ENCODE results near the gene MOCOS. TPM values are rescaled to one million over a fixed set of nuclear protein-coding genes. Genes with fewer than 3 reads are reported as not detected.
"Not testable (repeated sequence)": the region's sequence is repeated elsewhere in the genome, so short reads cannot be mapped to it uniquely, and the experiment has no call there.

Gene MOCOS
- total and polyA plus RNA-seq, 4 experiments from 2014 or later, result 0.06 to 0.12 TPM; not detected in 2

DNA sequence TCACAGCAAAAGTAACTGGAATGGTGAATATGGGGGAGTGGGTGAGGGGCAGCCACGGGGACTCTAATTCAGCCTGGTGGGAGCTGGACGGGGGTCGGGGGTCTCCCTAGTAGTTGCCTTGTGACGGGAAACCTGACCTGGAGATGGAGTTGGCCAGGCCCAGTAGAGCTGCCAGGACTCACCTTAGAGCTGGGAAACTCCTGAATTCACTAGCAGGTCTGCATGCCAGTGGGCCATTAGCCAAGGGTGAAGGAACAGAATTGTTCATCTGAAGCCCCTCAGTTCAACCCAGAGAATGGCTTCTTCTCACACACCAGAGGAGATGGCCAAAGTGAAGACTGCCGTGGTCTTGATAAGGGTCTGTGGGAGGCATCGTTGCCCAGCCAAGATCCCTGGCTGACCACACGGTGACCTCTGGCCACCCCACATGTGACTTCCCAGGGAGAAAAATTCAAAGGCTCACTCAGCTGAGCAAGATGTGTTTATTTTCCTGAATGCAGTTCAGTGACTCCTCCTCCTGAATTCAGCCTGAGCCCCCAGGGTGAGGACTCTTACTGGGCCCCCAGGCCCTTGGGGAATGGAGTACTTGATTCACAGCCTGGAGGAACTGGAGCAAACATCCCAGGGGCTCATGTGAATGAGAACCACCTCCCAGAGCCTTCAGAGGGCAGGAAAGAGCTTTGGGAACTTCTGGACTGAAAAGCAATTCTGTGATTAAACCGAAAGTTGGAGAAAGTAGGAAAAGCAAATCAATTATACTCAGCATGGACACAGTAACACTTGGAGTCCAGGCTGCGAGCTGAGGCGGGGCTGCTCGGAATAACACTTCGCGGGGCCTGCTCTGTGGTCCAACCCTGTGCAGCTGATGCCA, 25.2 kb downstream of the MOCOS start:
- no peak for DNase-seq
- Histone ChIP-seq H3K36me3 (ENCODE audit: insufficient read depth, low read length) (no peaks in the 10 kb centered on the region), H3K27ac (ENCODE audit: low read depth, low read length) (no peak overlapping the region), H3K4me1 (ENCODE audit: insufficient read depth, low read length) (no peaks in the 10 kb centered on the region), H3K27me3 (ENCODE audit: insufficient read depth, low read length) (no peaks in the 10 kb centered on the region), H3K9me3 (ENCODE audit: control insufficient read depth in 1 of 2, low read length in 2 of 2) (no peaks in the 10 kb centered on the region), H3K4me3 (ENCODE audit: low read length in 2 of 2) (no peak overlapping the region)
- Mint-ChIP-seq H3K4me1 (no peaks in the 10 kb centered on the region), H3K36me3 (no peaks in the 10 kb centered on the region), H3K27ac (no peak overlapping the region), H3K9me3 (peaks cover 0 to 5% (median 0%) of the 10 kb centered on the region in 8 donors), H3K27me3 (no peaks in the 10 kb centered on the region), H3K4me3 (no peak overlapping the region)
- ChIA-PET POLR2A (ENCODE audit: partially characterized antibody) (no interaction called here), CTCF (ENCODE audit: partially characterized antibody) (interaction anchor here (1.1 kb wide), 1 partner anchor 117 kb away, joined by 3 read pairs; no protein-coding TSS in a partner anchor)
- intact Hi-C loops (cut with micrococcal nuclease), result no loop called here

DNA sequence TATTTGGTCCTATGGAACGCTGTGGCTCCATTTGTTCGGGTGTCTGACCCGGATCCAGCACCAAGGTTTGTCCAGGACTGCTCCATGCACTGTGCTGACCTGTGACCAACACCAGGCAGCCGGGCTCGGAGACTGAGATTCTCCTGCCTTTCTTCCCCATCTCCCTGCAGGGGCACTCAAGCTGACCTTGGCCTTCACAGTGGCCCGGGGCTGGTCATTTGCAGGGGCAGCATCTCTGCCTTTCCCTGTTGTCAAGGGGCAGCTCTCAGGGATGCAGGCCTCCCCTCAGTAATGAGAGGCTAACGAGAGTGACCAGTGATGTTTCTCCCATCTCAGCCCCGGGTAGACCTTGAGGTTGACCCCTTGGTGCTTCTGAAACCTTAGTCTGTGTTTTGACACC, 27.5 kb downstream of the MOCOS start:
- peaks cover 0 to 1% of the 10 kb centered on the region in 2 donors for H3K27me3 Mint-ChIP-seq
- Histone ChIP-seq H3K9me3 (ENCODE audit: control insufficient read depth in 1 of 2, low read length in 2 of 2) (no peaks in the 10 kb centered on the region), H3K27me3 (ENCODE audit: insufficient read depth, low read length) (no peaks in the 10 kb centered on the region), H3K4me3 (ENCODE audit: low read length in 2 of 2) (no peak overlapping the region), H3K4me1 (ENCODE audit: insufficient read depth, low read length) (no peaks in the 10 kb centered on the region), H3K27ac (ENCODE audit: low read depth, low read length) (no peak overlapping the region), H3K36me3 (ENCODE audit: insufficient read depth, low read length) (no peaks in the 10 kb centered on the region)
- POLR2A ChIA-PET (ENCODE audit: partially characterized antibody), result no interaction called here
- no peaks in the 10 kb centered on the region for H3K4me1 Mint-ChIP-seq
- CTCF ChIA-PET (ENCODE audit: partially characterized antibody), result no interaction called here
- no peaks in the 10 kb centered on the region for H3K36me3 Mint-ChIP-seq
- no peak overlapping the region for H3K4me3 Mint-ChIP-seq
- no peak overlapping the region for H3K27ac Mint-ChIP-seq
- no peak for DNase-seq
- no peaks in the 10 kb centered on the region for H3K9me3 Mint-ChIP-seq
- intact Hi-C loops (cut with micrococcal nuclease), result no loop called here

DNA sequence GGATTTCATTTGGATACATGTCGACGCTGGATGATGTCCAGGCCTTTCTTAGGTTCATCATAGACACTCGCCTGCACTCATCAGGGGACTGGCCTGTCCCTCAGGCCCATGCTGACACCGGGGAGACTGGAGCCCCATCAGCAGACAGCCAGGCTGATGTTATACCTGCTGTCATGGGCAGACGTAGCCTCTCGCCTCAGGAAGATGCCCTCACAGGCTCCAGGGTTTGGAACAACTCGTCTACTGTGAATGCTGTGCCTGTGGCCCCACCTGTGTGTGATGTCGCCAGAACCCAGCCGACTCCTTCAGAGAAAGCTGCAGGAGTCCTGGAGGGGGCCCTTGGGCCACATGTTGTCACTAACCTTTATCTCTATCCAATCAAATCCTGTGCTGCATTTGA, 28.3 kb downstream of the MOCOS start:
- no peak for DNase-seq
- no peak overlapping the region for H3K4me3 Mint-ChIP-seq
- no peak overlapping the region for H3K4me3 ChIP-seq (ENCODE audit: low read length in 2 of 2)
- peaks cover 2% of the 10 kb centered on the region in 2 donors for H3K27me3 Mint-ChIP-seq
- no peaks in the 10 kb centered on the region for H3K9me3 ChIP-seq (ENCODE audit: control insufficient read depth in 1 of 2, low read length in 2 of 2)
- H3K9me3 Mint-ChIP-seq, result no peaks in the 10 kb centered on the region
- no peaks in the 10 kb centered on the region for H3K4me1 ChIP-seq (ENCODE audit: insufficient read depth, low read length)
- CTCF ChIA-PET (ENCODE audit: partially characterized antibody), result no interaction called here
- H3K4me1 Mint-ChIP-seq, result no peaks in the 10 kb centered on the region
- no peak overlapping the region for H3K27ac ChIP-seq (ENCODE audit: low read depth, low read length)
- no peaks in the 10 kb centered on the region for H3K27me3 ChIP-seq (ENCODE audit: insufficient read depth, low read length)
- H3K36me3 ChIP-seq (ENCODE audit: insufficient read depth, low read length), result no peaks in the 10 kb centered on the region
- intact Hi-C loops (cut with micrococcal nuclease), result no loop called here
- H3K36me3 Mint-ChIP-seq, result no peaks in the 10 kb centered on the region
- H3K27ac Mint-ChIP-seq, result no peak overlapping the region
- POLR2A ChIA-PET (ENCODE audit: partially characterized antibody), result no interaction called here

DNA sequence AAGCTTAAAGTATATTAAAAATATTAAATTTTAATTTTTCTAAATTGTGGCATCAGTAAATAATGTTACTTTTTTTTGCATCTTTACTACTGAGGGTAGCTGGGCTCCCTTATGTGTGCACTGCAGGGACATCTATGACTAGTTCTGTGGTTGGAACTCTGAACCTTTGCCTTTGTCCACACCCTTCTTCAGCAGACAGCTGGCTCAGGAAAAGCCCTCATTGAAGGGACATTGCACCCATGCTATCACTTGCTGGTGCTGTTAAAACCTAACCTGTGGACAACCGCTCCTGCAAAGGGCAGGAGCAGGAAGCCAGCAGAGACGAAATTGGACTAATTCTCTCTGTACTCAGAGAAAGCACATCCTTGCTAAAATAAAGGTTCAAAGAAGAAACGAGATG, 30.1 kb downstream of the MOCOS start:
- Mint-ChIP-seq H3K27me3 (peaks cover 2% of the 10 kb centered on the region in 2 donors), H3K9me3 (peaks cover 0 to 2% (median 0%) of the 10 kb centered on the region in 8 donors), H3K36me3 (no peaks in the 10 kb centered on the region), H3K4me1 (no peaks in the 10 kb centered on the region), H3K4me3 (no peak overlapping the region), H3K27ac (no peak overlapping the region)
- Histone ChIP-seq H3K27me3 (ENCODE audit: insufficient read depth, low read length) (no peaks in the 10 kb centered on the region), H3K27ac (ENCODE audit: low read depth, low read length) (no peak overlapping the region), H3K4me3 (ENCODE audit: low read length in 2 of 2) (no peak overlapping the region), H3K4me1 (ENCODE audit: insufficient read depth, low read length) (no peaks in the 10 kb centered on the region), H3K9me3 (ENCODE audit: control insufficient read depth in 1 of 2, low read length in 2 of 2) (no peaks in the 10 kb centered on the region), H3K36me3 (ENCODE audit: insufficient read depth, low read length) (no peaks in the 10 kb centered on the region)
- POLR2A ChIA-PET (ENCODE audit: partially characterized antibody), result no interaction called here
- DNase-seq, result no peak
- intact Hi-C loops (cut with micrococcal nuclease), result no loop called here
- CTCF ChIA-PET (ENCODE audit: partially characterized antibody), result interaction anchor here (1.4 kb wide), 1 partner anchor 9 kb away, joined by 3 read pairs; no protein-coding TSS in a partner anchor

DNA sequence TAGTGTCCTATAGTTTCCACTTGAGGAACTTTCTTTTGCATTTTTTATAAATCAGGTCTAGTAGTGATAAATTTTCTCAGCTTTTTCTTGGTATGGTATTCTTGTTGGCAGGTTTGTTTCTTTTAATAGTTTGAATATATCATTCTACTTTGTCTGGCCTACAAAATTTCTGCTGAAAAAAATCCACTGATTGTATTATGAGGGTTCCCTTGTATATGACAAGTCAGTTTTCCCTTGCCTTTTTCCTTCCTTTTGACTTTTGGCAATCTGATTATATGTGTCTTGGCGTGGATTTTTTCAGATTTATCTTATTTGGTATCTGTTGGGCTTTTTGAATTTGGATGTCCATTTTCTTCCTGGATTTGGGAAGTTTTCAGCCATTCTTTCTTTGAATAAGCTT, 41.9 kb downstream of the MOCOS start:
- CTCF ChIA-PET (ENCODE audit: partially characterized antibody), result interaction anchor here (0.7 kb wide), 1 partner anchor 149 kb away, joined by 3 read pairs; no protein-coding TSS in a partner anchor
- intact Hi-C loops (cut with micrococcal nuclease), result no loop called here
- Histone ChIP-seq H3K4me1 (ENCODE audit: insufficient read depth, low read length) (no peaks in the 10 kb centered on the region), H3K4me3 (ENCODE audit: low read length in 2 of 2) (no peak overlapping the region), H3K36me3 (ENCODE audit: insufficient read depth, low read length) (no peaks in the 10 kb centered on the region), H3K27ac (ENCODE audit: low read depth, low read length) (no peak overlapping the region), H3K27me3 (ENCODE audit: insufficient read depth, low read length) (no peaks in the 10 kb centered on the region), H3K9me3 (ENCODE audit: control insufficient read depth in 1 of 2, low read length in 2 of 2) (peaks cover 0 to 4% of the 10 kb centered on the region in 2 donors)
- DNase-seq, result no peak
- Mint-ChIP-seq H3K36me3 (peaks cover 4 to 6% of the 10 kb centered on the region in 2 donors), H3K27ac (no peak overlapping the region), H3K9me3 (peaks cover 0 to 60% (median 41%) of the 10 kb centered on the region in 8 donors), H3K4me1 (no peaks in the 10 kb centered on the region), H3K4me3 (no peak overlapping the region), H3K27me3 (peaks cover 4 to 5% of the 10 kb centered on the region in 2 donors)
- POLR2A ChIA-PET (ENCODE audit: partially characterized antibody), result no interaction called here

DNA sequence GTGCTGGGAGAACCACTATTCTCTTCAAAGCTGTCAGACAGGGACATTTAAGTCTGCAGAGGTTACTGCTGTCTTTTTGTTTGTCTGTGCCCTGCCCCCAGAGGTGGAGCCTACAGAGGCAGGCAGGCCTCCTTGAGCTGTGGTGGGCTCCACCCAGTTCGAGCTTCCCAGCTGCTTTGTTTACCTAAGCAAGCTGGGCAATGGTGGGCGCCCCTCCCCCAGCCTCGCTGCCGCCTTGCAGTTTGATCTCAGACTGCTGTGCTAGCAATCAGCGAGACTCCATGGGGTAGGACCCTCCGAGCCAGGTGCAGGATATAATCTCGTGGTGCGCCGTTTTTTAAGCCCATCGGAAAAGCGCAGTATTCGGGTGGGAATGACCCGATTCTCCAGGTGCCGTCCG, 53.2 kb downstream of the MOCOS start:
- Mint-ChIP-seq H3K27me3 (peaks cover 15 to 24% of the 10 kb centered on the region in 2 donors), H3K9me3 (peaks cover 2 to 14% (median 7%) of the 10 kb centered on the region in 8 donors)
- H3K27me3 ChIP-seq (ENCODE audit: insufficient read depth, low read length); H3K27ac ChIP-seq (ENCODE audit: low read depth, low read length); H3K4me3 Mint-ChIP-seq; CTCF ChIA-PET (ENCODE audit: partially characterized antibody); H3K36me3 ChIP-seq (ENCODE audit: insufficient read depth, low read length); DNase-seq; H3K27ac Mint-ChIP-seq; intact Hi-C loops (cut with micrococcal nuclease); H3K4me3 ChIP-seq (ENCODE audit: low read length in 2 of 2); H3K9me3 ChIP-seq (ENCODE audit: control insufficient read depth in 1 of 2, low read length in 2 of 2); H3K36me3 Mint-ChIP-seq; POLR2A ChIA-PET (ENCODE audit: partially characterized antibody); H3K4me1 ChIP-seq (ENCODE audit: insufficient read depth, low read length); H3K4me1 Mint-ChIP-seq: not testable (repeated sequence)

DNA sequence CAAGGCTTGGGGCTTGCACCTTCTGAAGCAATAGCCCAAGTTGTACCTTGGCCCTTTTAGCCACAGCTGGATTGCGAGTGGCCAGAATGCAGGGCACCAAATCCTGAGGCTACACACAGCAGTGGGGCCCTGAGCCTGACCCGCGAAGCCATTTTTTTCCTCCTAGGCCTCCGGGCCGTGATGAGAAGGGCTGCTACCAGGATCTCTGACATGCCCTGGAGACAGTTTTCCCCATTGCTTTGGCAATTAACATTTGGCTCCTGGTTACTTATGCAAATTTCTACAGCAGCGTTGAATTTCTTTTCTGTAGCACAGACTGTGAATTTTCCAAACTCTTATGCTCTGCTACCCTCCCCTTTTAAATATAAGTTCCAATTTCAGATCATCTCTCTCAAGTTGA, 54.5 kb downstream of the MOCOS start:
- H3K9me3 Mint-ChIP-seq, result peaks cover 3 to 24% (median 15%) of the 10 kb centered on the region in 8 donors
- no peaks in the 10 kb centered on the region for H3K36me3 Mint-ChIP-seq
- no peak overlapping the region for H3K4me3 ChIP-seq (ENCODE audit: low read length in 2 of 2)
- intact Hi-C loops (cut with micrococcal nuclease), result no loop called here
- H3K36me3 ChIP-seq (ENCODE audit: insufficient read depth, low read length), result no peaks in the 10 kb centered on the region
- H3K4me1 Mint-ChIP-seq, result no peaks in the 10 kb centered on the region
- POLR2A ChIA-PET (ENCODE audit: partially characterized antibody), result no interaction called here
- no peak for DNase-seq
- no peaks in the 10 kb centered on the region for H3K27me3 ChIP-seq (ENCODE audit: insufficient read depth, low read length)
- H3K4me1 ChIP-seq (ENCODE audit: insufficient read depth, low read length), result no peaks in the 10 kb centered on the region
- no peak overlapping the region for H3K27ac ChIP-seq (ENCODE audit: low read depth, low read length)
- H3K27me3 Mint-ChIP-seq, result peaks cover 19 to 31% of the 10 kb centered on the region in 2 donors
- no peaks in the 10 kb centered on the region for H3K9me3 ChIP-seq (ENCODE audit: control insufficient read depth in 1 of 2, low read length in 2 of 2)
- no peak overlapping the region for H3K4me3 Mint-ChIP-seq
- CTCF ChIA-PET (ENCODE audit: partially characterized antibody), result no interaction called here
- no peak overlapping the region for H3K27ac Mint-ChIP-seq

All from CD4-positive, alpha-beta memory T cell (primary cell).